GM15510 (cell line): ENCODE measurements around the gene MIR17HG.

Experiments used
- POLR2A ChIP-seq: IDR thresholded peaks from 3 replicates; pipeline ENCODE4 v1.6.1; 2011; ENCODE audit warnings: borderline replicate concordance; ENCODE audit not compliant: insufficient read length; ENCODE audit errors: extremely low read depth

The MIR17HG gene

GRCh38 chr13:91356919-91357612, 9.6 kb downstream of the MIR17HG start:
- TF ChIP-seq POLR2A: no peak

DNA sequence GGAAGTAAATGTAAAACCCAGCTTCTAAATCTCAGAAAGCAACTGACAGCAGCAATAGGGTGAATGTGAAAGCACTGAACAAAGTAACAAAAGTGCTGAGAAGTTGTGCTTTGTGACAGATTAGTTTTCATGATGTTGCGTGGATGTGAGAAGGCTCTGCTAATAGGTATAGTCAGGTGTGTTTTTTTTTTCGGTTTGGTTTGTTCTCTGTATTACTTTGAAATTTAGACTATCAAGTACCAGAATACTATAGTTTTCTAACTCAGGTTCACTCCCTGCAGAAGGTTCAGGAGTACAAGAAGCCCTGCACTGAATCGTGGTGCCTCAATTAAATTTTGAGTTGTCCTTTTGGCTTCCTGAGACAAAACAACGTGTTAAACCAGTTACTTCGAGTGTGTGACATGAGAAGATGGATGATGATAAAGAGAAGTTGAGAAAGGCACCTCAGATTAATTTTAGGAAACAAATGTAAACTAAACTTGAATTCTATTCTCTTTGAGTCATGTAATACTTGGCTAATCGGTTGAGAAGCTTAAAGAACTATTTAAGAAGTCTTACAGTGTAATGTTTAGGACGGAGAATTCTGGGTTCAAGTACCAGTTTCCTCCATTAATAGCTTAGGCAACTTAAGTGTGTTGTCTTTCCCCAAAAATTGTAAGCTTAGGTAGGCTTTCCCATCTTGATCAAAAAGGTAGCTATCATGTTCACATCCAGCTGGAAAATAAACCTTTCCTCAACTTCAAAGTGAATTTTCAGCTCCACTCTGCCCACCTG, 10.3 kb downstream of the MIR17HG start:
- no peak for TF ChIP-seq POLR2A

DNA sequence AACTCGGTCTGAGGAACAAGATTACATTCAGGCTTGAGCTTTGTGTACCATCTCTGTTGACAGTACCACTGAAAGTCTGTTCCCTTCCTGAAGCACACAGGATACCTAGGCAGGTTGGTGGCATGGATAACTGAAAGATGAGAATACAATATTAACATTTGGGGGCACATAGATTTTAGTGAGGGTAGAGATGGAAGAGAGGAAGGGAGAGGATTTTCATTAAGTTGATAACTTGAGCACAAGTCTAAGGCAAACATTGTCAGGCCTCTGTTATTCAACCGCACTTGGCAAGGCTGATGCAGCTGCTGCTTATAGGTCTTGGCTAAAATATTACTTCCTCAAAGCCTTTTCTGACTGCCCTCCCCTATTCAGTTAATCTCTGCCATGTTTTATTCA, 10.9 kb downstream of the MIR17HG start:
- TF ChIP-seq POLR2A: no peak

GRCh38 chr13:91359111-91359510, 11.6 kb downstream of the MIR17HG start:
- no peak for TF ChIP-seq POLR2A

- TF ChIP-seq POLR2A: no peak
Measured at GRCh38 chr13:91359631-91360030, 12.1 kb downstream of the MIR17HG start.

DNA sequence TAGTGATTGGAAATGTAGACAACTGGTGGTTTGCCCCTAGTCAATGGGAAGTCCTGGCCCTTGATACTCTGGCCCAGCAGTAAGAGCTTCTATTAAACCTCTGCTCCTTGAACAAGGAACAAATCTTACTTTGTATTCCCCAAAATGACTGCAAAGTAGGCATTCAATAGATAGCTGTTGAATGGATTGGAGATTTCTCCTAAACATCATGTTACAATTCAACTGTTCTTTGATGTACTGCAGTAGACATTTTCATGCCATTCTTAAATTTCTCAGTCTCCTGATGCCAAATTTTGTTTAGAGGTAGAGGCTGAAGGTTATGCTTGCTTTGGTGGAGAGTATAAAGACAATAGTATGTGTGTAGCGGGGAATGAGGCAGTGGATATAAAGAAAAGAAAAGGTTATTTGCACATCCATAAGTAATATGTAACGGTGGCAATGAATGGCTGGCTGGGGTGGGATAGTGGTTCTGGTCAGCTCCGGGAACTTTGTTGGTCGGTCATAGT, 12.8 kb downstream of the MIR17HG start:
- TF ChIP-seq POLR2A: no peak

DNA sequence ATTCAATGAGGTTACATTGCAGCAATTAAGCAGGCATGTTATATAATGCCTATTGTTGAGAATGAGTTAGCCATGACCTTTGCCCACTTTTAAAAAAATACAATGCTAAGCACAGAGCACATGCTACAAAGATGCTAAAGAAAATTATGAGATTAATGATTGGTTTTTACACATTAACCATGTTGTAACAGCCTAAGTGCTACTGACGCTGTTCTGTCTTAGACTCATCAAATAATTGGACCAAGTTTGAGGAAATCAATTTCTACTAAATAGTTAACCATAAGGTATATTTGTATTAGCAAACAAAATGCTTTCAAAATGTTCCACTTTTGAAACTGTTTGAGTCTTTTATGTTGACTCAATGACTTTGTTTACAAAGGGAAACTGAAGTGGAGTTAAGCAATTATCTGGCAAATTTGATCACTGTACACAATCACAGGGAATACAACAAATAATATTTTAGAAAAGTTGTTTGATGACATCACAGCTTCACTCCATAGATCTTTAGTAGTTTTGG, 14.3 kb downstream of the MIR17HG start:
- TF ChIP-seq POLR2A: no peak

GRCh38 chr13:91362908-91363307, 15.4 kb downstream of the MIR17HG start:
- TF ChIP-seq POLR2A: no peak

DNA sequence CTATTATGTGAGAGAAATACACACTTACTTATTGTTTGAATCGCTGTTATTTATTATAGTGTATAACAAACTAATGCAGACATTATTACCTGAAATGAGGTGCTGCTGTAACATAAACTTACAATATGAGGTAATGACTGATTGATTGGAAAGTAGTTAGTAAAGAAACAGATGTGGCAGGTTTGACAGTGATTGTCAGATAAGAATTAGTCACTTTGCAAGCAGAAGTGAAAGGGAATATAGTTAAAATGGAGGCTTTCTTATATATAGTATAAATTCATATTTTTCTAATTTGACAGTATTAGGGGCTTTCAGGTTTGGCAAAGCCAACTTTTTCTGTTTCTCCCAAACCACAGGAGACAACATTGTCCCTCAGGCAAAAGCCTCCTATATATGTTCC, 20.6 kb downstream of the MIR17HG start:
- TF ChIP-seq POLR2A: no peak

- no peak for TF ChIP-seq POLR2A
Measured at GRCh38 chr13:91368676-91369440, 21.4 kb downstream of the MIR17HG start.

- no peak for TF ChIP-seq POLR2A
Measured at GRCh38 chr13:91369441-91369831, 21.9 kb downstream of the MIR17HG start.

GRCh38 chr13:91370501-91370900, 23.0 kb downstream of the MIR17HG start:
- no peak for TF ChIP-seq POLR2A

DNA sequence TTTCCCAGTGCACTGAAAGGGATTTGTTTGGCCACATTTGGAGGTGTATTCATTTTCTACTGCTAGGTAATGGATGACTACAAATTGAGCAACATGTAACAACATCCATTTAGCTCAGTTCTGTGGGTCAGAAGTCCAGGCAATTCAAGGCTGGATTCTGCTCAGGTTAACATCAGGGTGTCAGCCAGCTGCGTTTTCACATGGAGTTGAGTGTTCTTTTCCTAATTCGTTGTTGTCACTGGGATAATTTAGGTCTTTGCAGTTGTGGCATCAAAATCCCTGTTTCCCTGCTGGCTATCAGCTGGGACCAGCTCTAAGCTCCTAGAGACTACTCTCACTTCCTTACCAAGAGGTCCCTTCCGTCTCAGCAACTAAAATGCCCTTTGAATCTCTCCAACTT, 25.4 kb downstream of the MIR17HG start:
- no peak for TF ChIP-seq POLR2A

DNA sequence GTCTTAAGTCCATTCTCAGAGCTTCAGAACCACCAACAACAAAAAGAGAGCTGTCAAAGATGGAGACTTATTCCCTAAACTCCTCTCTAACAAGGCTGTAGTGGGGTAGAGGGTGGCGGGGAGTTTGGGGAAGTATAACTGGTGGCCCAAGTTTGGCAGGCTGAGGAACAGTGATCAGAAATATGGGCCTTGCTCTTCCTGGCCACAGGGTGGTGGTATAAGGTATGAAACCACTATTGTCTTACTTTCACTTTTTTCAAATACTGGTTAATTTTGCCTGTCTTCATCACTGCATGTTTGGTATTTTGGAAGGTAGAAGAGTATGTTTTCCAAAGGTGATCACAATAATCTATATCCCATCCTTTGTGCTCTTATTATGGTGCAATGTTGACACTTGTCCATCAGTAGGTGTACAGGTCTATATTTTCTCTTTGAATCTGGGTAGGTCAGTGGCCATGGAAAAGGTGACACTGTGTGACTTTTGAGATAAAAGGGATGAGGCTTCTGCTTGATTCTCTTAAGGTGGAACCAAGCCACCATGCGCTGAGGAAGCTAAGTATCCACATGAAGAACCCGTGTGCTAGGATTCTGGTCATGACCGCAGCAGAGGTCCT, 27.7 kb downstream of the MIR17HG start:
- no peak for TF ChIP-seq POLR2A
